Activated CD8-positive, alpha-beta T cell treated with anti-CD3 and anti-CD28 coated beads for 36 hours (primary cell): ENCODE results near the gene KREMEN1. TPM values are rescaled to one million over a fixed set of nuclear protein-coding genes. Genes with fewer than 3 reads are reported as not detected.

Source experiments
- ATAC-seq: fragments of 200-7000 bp; cut with Tn5 transposase; one replicate; pipeline ENCODE4 v1.10.0; 2021; ENCODE audit warnings: mild to moderate bottlenecking, moderate library complexity
- CTCF ChIA-PET: fragments of 350-600 bp; sonication (Branson Sonifier 250); formaldehyde crosslinking; loops from one replicate; lab custom pipeline; 2021; ENCODE audit warnings: antibody characterized with exemption; lab: Charles Lee
- POLR2A ChIA-PET: fragments of 350-600 bp; sonication (Branson Sonifier 250); formaldehyde crosslinking; loops from one replicate; lab custom pipeline; 2021; ENCODE audit warnings: antibody characterized with exemption; lab: Charles Lee
- DNase-seq: peaks from one replicate; pipeline ENCODE4 v3.0.0-alpha.2; 2020
- H3K27ac Mint-ChIP-seq: one replicate; pipeline ENCODE4 v1.8.0; 2021; ENCODE audit warnings: mild to moderate bottlenecking, mixed read lengths
- H3K27me3 Mint-ChIP-seq: one replicate; pipeline ENCODE4 v1.8.0; 2021; ENCODE audit warnings: mixed read lengths
- H3K36me3 Mint-ChIP-seq: one replicate; pipeline ENCODE4 v1.8.0; 2021; ENCODE audit warnings: low read depth, mixed read lengths
- H3K4me1 Mint-ChIP-seq: one replicate; pipeline ENCODE4 v1.8.0; 2021; ENCODE audit warnings: low read depth, mixed read lengths
- H3K4me3 Mint-ChIP-seq: one replicate; pipeline ENCODE4 v1.8.0; 2021; ENCODE audit warnings: mild to moderate bottlenecking, moderate library complexity, mixed read lengths
- H3K9me3 Mint-ChIP-seq: one replicate; pipeline ENCODE4 v1.8.0; 2021; ENCODE audit warnings: mixed read lengths
- intact Hi-C: fragments of 100-400 bp; cut with micrococcal nuclease; formaldehyde crosslinking; loops from one replicate; pipeline ENCODE4 v1.10.0; 2022
- total RNA-seq, 2 experiments: library from RNA; stranded (reverse); gene quantifications; one replicate each; pipeline ENCODE4 v1.2.3, GENCODE V29; 2021
- TF ChIP-seq, protein P1 (sequence below): fragments of 200-600 bp; IDR thresholded peaks from one replicate; pipeline ENCODE4 v1.8.0; 2022; ENCODE audit warnings: antibody characterized with exemption, mild to moderate bottlenecking

KREMEN1 gene
- total RNA-seq, 2 experiments from 2014 or later, result 0.11 to 0.43 TPM

DNA sequence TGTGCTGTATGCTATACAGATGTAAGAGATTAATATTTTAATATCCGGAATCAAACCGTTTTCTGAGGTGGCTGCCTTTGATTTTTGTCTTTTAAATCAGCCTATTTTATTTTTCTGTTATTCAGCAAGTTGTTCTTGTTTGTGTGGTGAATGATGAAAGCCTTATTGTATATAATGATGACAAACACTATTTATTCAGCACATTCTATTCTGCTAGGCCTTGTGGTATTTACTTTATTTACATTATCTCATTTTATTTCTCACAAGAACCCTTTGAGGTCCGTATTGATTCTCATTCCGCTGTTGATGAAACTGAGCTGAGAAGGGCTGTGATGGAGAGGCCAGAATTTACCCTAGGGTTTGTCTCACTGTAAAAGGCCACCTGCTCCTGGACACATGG lies 40.5 kb downstream of the KREMEN1 start:
- Mint-ChIP-seq H3K36me3 (no peaks in the 10 kb centered on the region), H3K27ac (no peak overlapping the region), H3K27me3 (peaks cover 23% of the 10 kb centered on the region), H3K4me3 (no peak overlapping the region), H3K4me1 (no peaks in the 10 kb centered on the region), H3K9me3 (no peaks in the 10 kb centered on the region)
- ChIA-PET POLR2A (no interaction called here), CTCF (interaction anchor here (1.2 kb wide), 1 partner anchor 41 kb away, joined by 3 read pairs; no protein-coding TSS in a partner anchor)
- ATAC-seq (no peak), DNase-seq (no peak)
- intact Hi-C loops, result no loop called here
- TF ChIP-seq, protein P1, sequence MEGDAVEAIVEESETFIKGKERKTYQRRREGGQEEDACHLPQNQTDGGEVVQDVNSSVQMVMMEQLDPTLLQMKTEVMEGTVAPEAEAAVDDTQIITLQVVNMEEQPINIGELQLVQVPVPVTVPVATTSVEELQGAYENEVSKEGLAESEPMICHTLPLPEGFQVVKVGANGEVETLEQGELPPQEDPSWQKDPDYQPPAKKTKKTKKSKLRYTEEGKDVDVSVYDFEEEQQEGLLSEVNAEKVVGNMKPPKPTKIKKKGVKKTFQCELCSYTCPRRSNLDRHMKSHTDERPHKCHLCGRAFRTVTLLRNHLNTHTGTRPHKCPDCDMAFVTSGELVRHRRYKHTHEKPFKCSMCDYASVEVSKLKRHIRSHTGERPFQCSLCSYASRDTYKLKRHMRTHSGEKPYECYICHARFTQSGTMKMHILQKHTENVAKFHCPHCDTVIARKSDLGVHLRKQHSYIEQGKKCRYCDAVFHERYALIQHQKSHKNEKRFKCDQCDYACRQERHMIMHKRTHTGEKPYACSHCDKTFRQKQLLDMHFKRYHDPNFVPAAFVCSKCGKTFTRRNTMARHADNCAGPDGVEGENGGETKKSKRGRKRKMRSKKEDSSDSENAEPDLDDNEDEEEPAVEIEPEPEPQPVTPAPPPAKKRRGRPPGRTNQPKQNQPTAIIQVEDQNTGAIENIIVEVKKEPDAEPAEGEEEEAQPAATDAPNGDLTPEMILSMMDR, result no peak

DNA sequence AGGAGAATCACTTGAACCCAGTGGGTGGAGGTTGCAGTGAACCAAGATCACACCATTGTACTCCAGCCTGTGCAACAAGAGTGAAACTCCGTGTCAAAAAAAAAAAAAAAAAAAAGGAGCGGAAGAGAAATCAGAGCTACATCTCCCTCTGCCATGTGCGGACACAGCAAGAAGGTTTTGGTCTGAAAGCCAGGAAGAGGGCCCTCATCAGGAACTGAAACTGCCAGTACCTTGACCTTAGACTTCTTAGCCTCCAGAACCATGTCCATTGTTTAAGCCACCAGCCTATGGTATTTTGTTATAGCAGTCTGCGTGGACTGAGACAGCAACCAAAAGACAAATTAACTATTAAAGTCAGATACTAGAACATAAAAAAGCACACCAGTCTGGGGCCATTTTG lies 41.6 kb downstream of the KREMEN1 start:
- H3K9me3 Mint-ChIP-seq, result no peaks in the 10 kb centered on the region
- H3K4me3 Mint-ChIP-seq, result no peak overlapping the region
- ATAC-seq (no peak), DNase-seq (no peak)
- ChIA-PET POLR2A (no interaction called here), CTCF (no interaction called here)
- H3K36me3 Mint-ChIP-seq, result no peaks in the 10 kb centered on the region
- TF ChIP-seq, protein P1, result no peak
- intact Hi-C loops, result no loop called here
- H3K27me3 Mint-ChIP-seq, result peaks cover 22% of the 10 kb centered on the region
- H3K27ac Mint-ChIP-seq, result no peak overlapping the region
- no peaks in the 10 kb centered on the region for H3K4me1 Mint-ChIP-seq

DNA sequence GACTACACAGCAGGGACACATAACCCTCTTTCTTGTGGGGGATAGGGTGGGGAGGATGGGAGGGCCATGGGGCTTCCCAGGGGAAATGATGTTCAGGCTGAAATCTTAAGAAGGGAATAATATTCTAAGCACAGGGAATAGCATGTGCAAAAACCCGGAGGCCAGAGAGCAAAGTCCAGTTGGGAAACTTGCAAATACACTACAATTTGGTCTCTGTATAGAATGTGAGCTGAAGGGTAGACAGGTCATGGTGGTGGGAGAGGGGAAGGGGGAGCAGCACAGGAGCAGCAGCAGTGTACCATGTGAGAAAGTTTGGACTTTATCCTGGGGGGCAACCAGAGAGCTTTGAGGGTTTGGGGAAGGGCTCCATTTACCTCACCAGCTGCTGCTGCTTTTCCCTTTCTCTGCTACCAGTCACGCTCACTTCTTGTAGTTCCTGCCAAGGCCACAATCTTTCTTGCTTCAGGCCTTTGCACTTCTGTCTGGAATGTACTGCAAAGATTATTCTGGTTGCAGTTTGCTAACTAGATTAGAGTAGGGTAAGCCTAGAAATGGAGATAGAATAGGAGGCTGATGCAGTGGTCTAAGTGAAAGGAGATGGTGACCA lies 43.0 kb downstream of the KREMEN1 start:
- DNase-seq (no peak), ATAC-seq (no peak)
- CTCF ChIA-PET, result interaction anchor here (2.1 kb wide), 1 partner anchor 9 kb away, joined by 4 read pairs; no protein-coding TSS in a partner anchor
- no peak overlapping the region for H3K4me3 Mint-ChIP-seq
- H3K36me3 Mint-ChIP-seq, result peaks cover 4% of the 10 kb centered on the region
- H3K4me1 Mint-ChIP-seq, result no peaks in the 10 kb centered on the region
- TF ChIP-seq, protein P1, result no peak
- POLR2A ChIA-PET, result no interaction called here
- H3K27me3 Mint-ChIP-seq, result peaks cover 21% of the 10 kb centered on the region
- H3K9me3 Mint-ChIP-seq, result peaks cover 5% of the 10 kb centered on the region
- H3K27ac Mint-ChIP-seq, result no peak overlapping the region
- intact Hi-C loops, result no loop called here

DNA sequence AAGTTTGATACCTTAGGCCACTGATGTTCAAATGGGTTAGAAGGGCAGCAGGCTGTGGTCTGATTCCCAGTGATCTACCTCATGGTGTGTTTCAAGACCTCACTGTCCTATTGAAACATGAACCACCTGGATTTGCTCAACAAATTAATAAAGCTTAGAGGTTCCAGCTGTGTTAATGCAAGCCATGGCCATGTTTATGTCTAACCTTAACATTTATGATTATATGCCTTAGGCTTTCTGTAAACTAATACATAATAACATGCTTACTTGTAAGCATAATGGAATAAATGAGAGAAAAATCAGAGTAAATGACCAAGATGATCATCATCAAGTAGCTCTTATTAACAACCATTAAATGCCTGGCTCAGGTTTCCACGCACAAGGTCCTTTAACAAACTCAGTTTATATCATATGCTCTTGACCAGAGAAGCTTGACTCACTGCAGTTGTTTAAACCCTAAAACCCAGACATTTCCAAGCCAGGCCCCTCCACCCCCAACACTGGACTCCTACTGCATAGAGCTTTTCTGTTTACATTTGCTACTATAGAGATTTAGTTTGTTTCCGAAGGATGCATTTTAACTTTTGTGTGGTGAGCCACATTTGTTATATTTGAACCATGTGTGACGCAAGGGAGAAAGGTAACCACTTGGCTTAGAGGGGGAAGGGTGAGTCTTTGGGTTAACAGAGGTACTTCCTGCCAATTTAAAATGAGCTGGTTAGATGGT lies 43.7 kb downstream of the KREMEN1 start:
- CTCF ChIA-PET, result interaction anchor here (2.1 kb wide), 3 partner anchors 10 to 129 kb away, joined by 4 to 6 read pairs (median 5); no protein-coding TSS in a partner anchor
- ATAC-seq, result peak; percentile 65
- POLR2A ChIA-PET, result no interaction called here
- Mint-ChIP-seq H3K9me3 (peaks cover 5% of the 10 kb centered on the region), H3K27me3 (peaks cover 21% of the 10 kb centered on the region), H3K36me3 (peaks cover 4% of the 10 kb centered on the region), H3K4me3 (no peak overlapping the region), H3K27ac (no peak overlapping the region), H3K4me1 (no peaks in the 10 kb centered on the region)
- intact Hi-C loops, result no loop called here
- TF ChIP-seq, protein P1, result no peak
- DNase-seq, result peak; percentile 5
